Astrocyte (in vitro differentiated cells and primary cell): ENCODE results near the gene PCBP3.
"Not testable (repeated sequence)": the region's sequence is repeated elsewhere in the genome, so short reads cannot be mapped to it uniquely, and the experiment has no call there.

Source experiments
- EZH2 ChIP-seq: IDR thresholded peaks from 2 replicates; pipeline ENCODE4 v1.6.1; 2012; ENCODE audit warnings: mild to moderate bottlenecking, low read length, inconsistent platforms; ENCODE audit not compliant: insufficient read depth
- TF ChIP-seq, protein P1 (sequence below): IDR thresholded peaks from 2 replicates; pipeline ENCODE4 v1.5.1; 2011; ENCODE audit warnings: low read depth, mild to moderate bottlenecking, inconsistent platforms, low read length, moderate library complexity; ENCODE audit not compliant: insufficient read depth

DNA sequence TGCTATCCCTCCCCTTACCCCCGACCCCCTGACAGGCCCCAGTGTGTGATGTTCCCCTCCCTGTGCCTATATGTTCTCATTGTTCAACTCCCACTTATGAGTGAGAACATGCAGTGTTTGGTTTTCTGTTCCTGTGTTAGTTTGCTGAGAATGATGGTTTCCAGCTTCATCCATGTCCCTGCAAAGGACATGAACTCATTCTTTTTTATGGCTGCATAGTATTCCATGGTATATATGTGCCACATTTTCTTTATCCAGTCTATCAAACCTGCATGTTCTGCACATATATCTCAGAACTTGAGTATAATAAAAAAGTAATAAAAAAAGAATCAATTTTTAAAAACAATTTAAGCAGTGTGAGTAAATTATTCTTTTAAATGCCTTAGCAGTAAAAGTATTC, 76.7 kb downstream of the PCBP3 start:
- TF ChIP-seq, protein P1, sequence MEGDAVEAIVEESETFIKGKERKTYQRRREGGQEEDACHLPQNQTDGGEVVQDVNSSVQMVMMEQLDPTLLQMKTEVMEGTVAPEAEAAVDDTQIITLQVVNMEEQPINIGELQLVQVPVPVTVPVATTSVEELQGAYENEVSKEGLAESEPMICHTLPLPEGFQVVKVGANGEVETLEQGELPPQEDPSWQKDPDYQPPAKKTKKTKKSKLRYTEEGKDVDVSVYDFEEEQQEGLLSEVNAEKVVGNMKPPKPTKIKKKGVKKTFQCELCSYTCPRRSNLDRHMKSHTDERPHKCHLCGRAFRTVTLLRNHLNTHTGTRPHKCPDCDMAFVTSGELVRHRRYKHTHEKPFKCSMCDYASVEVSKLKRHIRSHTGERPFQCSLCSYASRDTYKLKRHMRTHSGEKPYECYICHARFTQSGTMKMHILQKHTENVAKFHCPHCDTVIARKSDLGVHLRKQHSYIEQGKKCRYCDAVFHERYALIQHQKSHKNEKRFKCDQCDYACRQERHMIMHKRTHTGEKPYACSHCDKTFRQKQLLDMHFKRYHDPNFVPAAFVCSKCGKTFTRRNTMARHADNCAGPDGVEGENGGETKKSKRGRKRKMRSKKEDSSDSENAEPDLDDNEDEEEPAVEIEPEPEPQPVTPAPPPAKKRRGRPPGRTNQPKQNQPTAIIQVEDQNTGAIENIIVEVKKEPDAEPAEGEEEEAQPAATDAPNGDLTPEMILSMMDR: not testable (repeated sequence)
- TF ChIP-seq EZH2: not testable (repeated sequence)
